ENCODE measurements around the gene FGFR2.

Gene FGFR2

GRCh38 chr10:121454781-121455180, 143.5 kb downstream of the FGFR2 start:
- Histone ChIP-seq H3K9me3 (no peaks in the 10 kb centered on the region), H3K4me1 (ENCODE audit: control insufficient read depth in 1 of 2, insufficient read depth in 1 of 2, low read depth in 1 of 2, low read length in 1 of 2) (no peaks in the 10 kb centered on the region), H3K36me3 (no peaks in the 10 kb centered on the region), H3K4me3 (ENCODE audit: low read depth in 1 of 2, low read length in 1 of 2) (no peak overlapping the region), H3K27ac (no peak overlapping the region), H3K27me3 (no peaks in the 10 kb centered on the region)
- no peak for TF ChIP-seq CTCF (IDR thresholded peaks at IDR 0.05)

- H3K4me1 ChIP-seq (ENCODE audit: control insufficient read depth in 1 of 2, insufficient read depth in 1 of 2, low read depth in 1 of 2, low read length in 1 of 2) = no peaks in the 10 kb centered on the region
- H3K27ac ChIP-seq = no peak overlapping the region
- TF ChIP-seq CTCF (IDR thresholded peaks at IDR 0.05) = no peak
- no peaks in the 10 kb centered on the region for H3K27me3 ChIP-seq
- no peaks in the 10 kb centered on the region for H3K9me3 ChIP-seq
- no peaks in the 10 kb centered on the region for H3K36me3 ChIP-seq
- no peak overlapping the region for H3K4me3 ChIP-seq (ENCODE audit: low read depth in 1 of 2, low read length in 1 of 2)
Measured at GRCh38 chr10:121453160-121453559, 145.1 kb downstream of the FGFR2 start.

- H3K4me3 ChIP-seq (ENCODE audit: low read depth in 1 of 2, low read length in 1 of 2) = no peak overlapping the region
- no peaks in the 10 kb centered on the region for H3K4me1 ChIP-seq (ENCODE audit: control insufficient read depth in 1 of 2, insufficient read depth in 1 of 2, low read depth in 1 of 2, low read length in 1 of 2)
- no peaks in the 10 kb centered on the region for H3K36me3 ChIP-seq
- H3K27me3 ChIP-seq = no peaks in the 10 kb centered on the region
- no peak overlapping the region for H3K27ac ChIP-seq
- no peak for TF ChIP-seq CTCF (IDR thresholded peaks at IDR 0.05)
- no peaks in the 10 kb centered on the region for H3K9me3 ChIP-seq
Measured at GRCh38 chr10:121452581-121452980, 145.7 kb downstream of the FGFR2 start.

- Histone ChIP-seq H3K36me3 (no peaks in the 10 kb centered on the region), H3K4me1 (ENCODE audit: control insufficient read depth in 1 of 2, insufficient read depth in 1 of 2, low read depth in 1 of 2, low read length in 1 of 2) (no peaks in the 10 kb centered on the region), H3K4me3 (ENCODE audit: low read depth in 1 of 2, low read length in 1 of 2) (no peak overlapping the region), H3K9me3 (no peaks in the 10 kb centered on the region), H3K27ac (no peak overlapping the region), H3K27me3 (no peaks in the 10 kb centered on the region)
- TF ChIP-seq CTCF (IDR thresholded peaks at IDR 0.05) = no peak
Measured at GRCh38 chr10:121450247-121450646, 148.0 kb downstream of the FGFR2 start.

GRCh38 chr10:121449482-121449924, 148.7 kb downstream of the FGFR2 start:
- no peaks in the 10 kb centered on the region for H3K9me3 ChIP-seq
- H3K36me3 ChIP-seq = no peaks in the 10 kb centered on the region
- H3K4me3 ChIP-seq (ENCODE audit: low read depth in 1 of 2, low read length in 1 of 2) = no peak overlapping the region
- H3K27me3 ChIP-seq = no peaks in the 10 kb centered on the region
- no peaks in the 10 kb centered on the region for H3K4me1 ChIP-seq (ENCODE audit: control insufficient read depth in 1 of 2, insufficient read depth in 1 of 2, low read depth in 1 of 2, low read length in 1 of 2)
- no peak overlapping the region for H3K27ac ChIP-seq
- TF ChIP-seq CTCF (IDR thresholded peaks at IDR 0.05) = no peak

Data from neutrophil (primary cell).